AG09319 (cell line): ENCODE results near the gene SOX6.
"Not testable (repeated sequence)": the region's sequence is repeated elsewhere in the genome, so short reads cannot be mapped to it uniquely, and the experiment has no call there.

ENCODE experiments used
- DNase-seq: peaks from one replicate; pipeline ENCODE4 v3.0.0-alpha.2; 2010; ENCODE audit warnings: low read depth; ENCODE audit errors: extremely low read depth
- CTCF ChIP-seq: IDR thresholded peaks from 2 replicates; pipeline ENCODE4 v1.5.1; 2011; ENCODE audit warnings: low read depth, mild to moderate bottlenecking, inconsistent platforms, low read length, moderate library complexity

The SOX6 gene

GRCh38 chr11:16078936-16079335 is 277.4 kb downstream of the SOX6 start:
- TF ChIP-seq CTCF = no peak
- DNase-seq = no peak

- no peak for DNase-seq
- TF ChIP-seq CTCF = no peak
Measured at GRCh38 chr11:16070573-16070972, 285.8 kb downstream of the SOX6 start.

- not testable (repeated sequence) for DNase-seq
Measured at GRCh38 chr11:16067268-16067667, 289.1 kb downstream of the SOX6 start.

- TF ChIP-seq CTCF = no peak
- no peak for DNase-seq
Measured at GRCh38 chr11:16059332-16059731, 297.0 kb downstream of the SOX6 start.

GRCh38 chr11:16058671-16059070 is 297.7 kb downstream of the SOX6 start:
- DNase-seq = no peak
- no peak for TF ChIP-seq CTCF

GRCh38 chr11:16052750-16053149 is 303.6 kb downstream of the SOX6 start:
- DNase-seq = no peak
- no peak for TF ChIP-seq CTCF

- no peak for DNase-seq
- TF ChIP-seq CTCF = no peak
Measured at GRCh38 chr11:16049611-16050010, 306.7 kb downstream of the SOX6 start.

- DNase-seq = no peak
- TF ChIP-seq CTCF = no peak
Measured at GRCh38 chr11:16047073-16047472, 309.3 kb downstream of the SOX6 start.
